Fibroblast of lung (primary cell): ENCODE measurements around the gene GRID1.

ENCODE experiments used
- CTCF ChIP-seq, 2 donors: IDR thresholded peaks in 1 of 2; conservative IDR thresholded peaks in 1 of 2; 1 replicate in 1 of 2; 2 replicates in 1 of 2; pipeline ENCODE4 v1.5.1; 2011 to 2012; ENCODE audit warnings: low read length in 2 of 2, control low read depth in 1 of 2, inconsistent platforms in 1 of 2, low read depth in 1 of 2, mild to moderate bottlenecking in 1 of 2
- EZH2 ChIP-seq: IDR thresholded peaks from 2 replicates; pipeline ENCODE4 v1.5.1; 2012; ENCODE audit warnings: low read length, control low read depth, mild to moderate bottlenecking; ENCODE audit errors: missing control alignments

DNA sequence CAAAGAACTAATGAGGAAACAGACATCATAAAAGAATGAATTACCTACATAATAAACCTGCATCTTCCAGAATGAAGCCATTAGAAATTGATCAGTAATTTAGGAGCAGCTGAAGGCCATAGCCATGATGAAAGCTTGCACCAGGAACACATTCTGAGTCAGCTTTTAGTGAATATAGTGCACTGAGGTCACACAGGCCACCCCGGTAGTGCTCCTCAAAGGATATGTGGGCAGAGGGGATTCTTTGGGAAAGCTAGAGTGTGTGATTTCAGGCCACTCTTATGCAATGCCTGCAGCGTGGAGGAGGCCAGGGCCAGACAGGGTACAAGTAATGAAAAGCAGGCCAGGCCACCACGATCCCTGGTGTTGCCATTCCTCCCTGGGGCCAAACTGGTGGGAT is 451.9 kb downstream of the GRID1 start:
- TF ChIP-seq CTCF (conservative IDR thresholded peaks at IDR 0.05 in 1 of 2, IDR thresholded peaks at IDR 0.05 in 1 of 2; ENCODE audit: low read depth in 1 of 2, low read length in 2 of 2) (no peak), EZH2 (no peak)
